ENCODE measurements around the gene KCNQ1OT1.

The KCNQ1OT1 gene

DNA sequence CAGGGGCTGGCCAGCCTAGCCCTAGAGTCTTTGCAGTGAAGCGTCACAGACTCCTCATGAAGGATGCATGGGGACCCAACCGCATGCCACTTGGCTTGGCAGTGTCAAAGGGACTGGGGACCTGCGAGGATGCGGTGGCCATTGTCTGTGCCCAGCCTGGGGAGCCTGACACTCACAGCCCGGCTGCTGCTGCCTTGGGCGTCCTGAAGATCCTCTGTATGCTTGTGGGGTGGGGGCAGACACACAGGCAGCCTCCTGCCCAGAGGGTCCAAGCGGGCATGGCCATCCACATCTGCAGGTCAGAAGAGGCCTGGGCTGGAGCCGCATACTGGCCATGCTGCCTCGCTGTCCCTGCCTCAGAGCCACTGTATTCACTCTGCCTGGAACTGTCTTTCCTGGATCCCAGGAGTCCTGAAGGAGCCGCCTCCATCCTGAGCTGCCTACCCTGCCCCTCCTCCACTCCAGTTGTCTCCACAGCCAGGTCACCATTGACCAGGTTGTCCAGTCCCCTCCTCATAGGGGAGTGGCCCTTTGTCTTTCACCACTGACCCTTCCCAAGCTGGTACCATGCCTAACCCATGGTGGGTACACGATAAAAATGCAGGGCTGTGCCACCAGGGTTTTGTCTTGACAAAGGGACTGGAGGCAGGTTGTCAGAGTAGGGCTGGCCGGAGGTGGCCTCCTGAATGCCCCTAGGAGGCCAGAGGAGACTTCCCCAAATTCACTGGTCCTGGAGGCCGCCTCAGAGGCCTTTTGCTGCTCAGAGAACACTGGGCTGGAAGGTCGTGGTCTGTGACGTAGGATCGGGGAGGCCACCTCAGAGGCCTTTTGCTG lies 107.0 kb downstream of the KCNQ1OT1 start:
- Histone ChIP-seq H3K14ac (ENCODE audit: low read length in 2 of 2) (no peak overlapping the region), H3K4me2 (ENCODE audit: low read length, poor library complexity, severe bottlenecking) (no peak overlapping the region), H2BK12ac (ENCODE audit: low read length in 2 of 2) (no peak overlapping the region), H3K23ac (ENCODE audit: low read length in 2 of 2) (no peak overlapping the region), H2AK5ac (ENCODE audit: low read length, severe bottlenecking) (no peak overlapping the region), H3K27me3 (ENCODE audit: control insufficient read depth in 1 of 2, insufficient read depth in 1 of 2, low read length in 2 of 2) (peaks cover 18 to 20% of the 10 kb centered on the region in 2 experiments), H3K9me3 (ENCODE audit: control insufficient read depth, low read length) (peaks cover 45% of the 10 kb centered on the region), H4K91ac (ENCODE audit: low read length) (no peak overlapping the region), H2BK15ac (ENCODE audit: low read depth, poor library complexity, severe bottlenecking) (no peak overlapping the region), H4K8ac (ENCODE audit: low read length) (no peak overlapping the region), H3K18ac (ENCODE audit: low read depth in 1 of 2, low read length in 2 of 2) (no peak overlapping the region), H3K4ac (ENCODE audit: low read depth in 1 of 2, low read length in 2 of 2) (no peak overlapping the region), H2BK120ac (ENCODE audit: low read depth, low read length) (no peak overlapping the region), H3K4me1 (ENCODE audit: control insufficient read depth, insufficient read depth, low read depth, low read length) (peaks cover 3% of the 10 kb centered on the region), H3K9ac (ENCODE audit: low read length) (no peak overlapping the region), H3K27ac (ENCODE audit: low read length, poor library complexity, severe bottlenecking) (no peak overlapping the region), H3K4me3 (ENCODE audit: insufficient read depth in 1 of 2, low read depth in 1 of 2, low read length in 2 of 2) (no peak overlapping the region), H3K36me3 (ENCODE audit: control insufficient read depth in 1 of 2, insufficient read depth in 2 of 2, low read depth in 1 of 2, low read length in 2 of 2) (no peaks in the 10 kb centered on the region), H2AFZ (ENCODE audit: low read depth, low read length) (no peak overlapping the region), H3K79me1 (replicated peaks; ENCODE audit: low read length, poor library complexity, severe bottlenecking) (no peaks in the 10 kb centered on the region), H2BK5ac (ENCODE audit: low read depth, low read length, poor library complexity, severe bottlenecking) (no peak overlapping the region)
- 85% methylated on average over 16 of the region's 16 CpGs for WGBS
- no peak for DNase-seq

DNA sequence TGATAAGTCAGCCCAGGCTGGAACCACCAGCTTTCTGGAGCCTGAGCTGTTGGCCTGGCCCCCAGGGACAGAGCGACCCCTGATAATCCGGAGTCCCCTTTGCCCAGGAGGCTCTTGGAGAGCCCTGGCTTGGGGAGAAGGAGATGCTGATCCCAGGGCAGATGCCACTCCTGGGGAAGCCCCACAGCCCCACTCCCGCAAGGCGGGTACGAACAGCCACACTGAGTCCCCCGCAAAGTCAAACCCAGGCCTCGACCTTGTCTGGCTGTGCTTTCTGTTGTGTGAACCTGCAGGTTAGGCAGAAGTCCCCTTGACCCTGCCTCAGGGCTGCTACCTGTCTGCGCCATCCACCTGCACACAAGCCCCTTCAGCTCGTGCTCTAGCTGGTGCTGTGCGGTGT lies 108.0 kb downstream of the KCNQ1OT1 start:
- no peak overlapping the region for H3K18ac ChIP-seq (ENCODE audit: low read depth in 1 of 2, low read length in 2 of 2)
- H2BK15ac ChIP-seq (ENCODE audit: low read depth, poor library complexity, severe bottlenecking) = no peak overlapping the region
- no peak overlapping the region for H3K14ac ChIP-seq (ENCODE audit: low read length in 2 of 2)
- H2BK120ac ChIP-seq (ENCODE audit: low read depth, low read length) = no peak overlapping the region
- DNase-seq = no peak
- 77% methylated on average over 10 of the region's 10 CpGs for WGBS
- H3K4ac ChIP-seq (ENCODE audit: low read depth in 1 of 2, low read length in 2 of 2) = no peak overlapping the region
- no peak overlapping the region for H4K91ac ChIP-seq (ENCODE audit: low read length)
- no peaks in the 10 kb centered on the region for H3K36me3 ChIP-seq (ENCODE audit: control insufficient read depth in 1 of 2, insufficient read depth in 2 of 2, low read depth in 1 of 2, low read length in 2 of 2)
- no peak overlapping the region for H2AK5ac ChIP-seq (ENCODE audit: low read length, severe bottlenecking)
- no peaks in the 10 kb centered on the region for H3K79me1 ChIP-seq (replicated peaks; ENCODE audit: low read length, poor library complexity, severe bottlenecking)
- peaks cover 39% of the 10 kb centered on the region for H3K9me3 ChIP-seq (ENCODE audit: control insufficient read depth, low read length)
- H2BK12ac ChIP-seq (ENCODE audit: low read length in 2 of 2) = no peak overlapping the region
- no peak overlapping the region for H2BK5ac ChIP-seq (ENCODE audit: low read depth, low read length, poor library complexity, severe bottlenecking)
- no peak overlapping the region for H3K9ac ChIP-seq (ENCODE audit: low read length)
- no peak overlapping the region for H3K4me2 ChIP-seq (ENCODE audit: low read length, poor library complexity, severe bottlenecking)
- H3K27me3 ChIP-seq (ENCODE audit: control insufficient read depth in 1 of 2, insufficient read depth in 1 of 2, low read length in 2 of 2) = peaks cover 22 to 26% of the 10 kb centered on the region in 2 experiments
- no peak overlapping the region for H3K4me3 ChIP-seq (ENCODE audit: insufficient read depth in 1 of 2, low read depth in 1 of 2, low read length in 2 of 2)
- no peak overlapping the region for H2AFZ ChIP-seq (ENCODE audit: low read depth, low read length)
- H3K23ac ChIP-seq (ENCODE audit: low read length in 2 of 2) = no peak overlapping the region
- H3K4me1 ChIP-seq (ENCODE audit: control insufficient read depth, insufficient read depth, low read depth, low read length) = peaks cover 5% of the 10 kb centered on the region
- H4K8ac ChIP-seq (ENCODE audit: low read length) = no peak overlapping the region
- no peak overlapping the region for H3K27ac ChIP-seq (ENCODE audit: low read length, poor library complexity, severe bottlenecking)

GRCh38 chr11:2590965-2591754 lies 108.6 kb downstream of the KCNQ1OT1 start:
- Histone ChIP-seq H2BK15ac (ENCODE audit: low read depth, poor library complexity, severe bottlenecking) (no peak overlapping the region), H2BK12ac (ENCODE audit: low read length in 2 of 2) (no peak overlapping the region), H3K9ac (ENCODE audit: low read length) (no peak overlapping the region), H4K8ac (ENCODE audit: low read length) (no peak overlapping the region), H3K27me3 (ENCODE audit: control insufficient read depth in 1 of 2, insufficient read depth in 1 of 2, low read length in 2 of 2) (peaks cover 27 to 32% of the 10 kb centered on the region in 2 experiments), H3K18ac (ENCODE audit: low read depth in 1 of 2, low read length in 2 of 2) (no peak overlapping the region), H3K79me1 (replicated peaks; ENCODE audit: low read length, poor library complexity, severe bottlenecking) (no peaks in the 10 kb centered on the region), H3K4ac (ENCODE audit: low read depth in 1 of 2, low read length in 2 of 2) (no peak overlapping the region), H3K23ac (ENCODE audit: low read length in 2 of 2) (no peak overlapping the region), H2AK5ac (ENCODE audit: low read length, severe bottlenecking) (no peak overlapping the region), H3K4me2 (ENCODE audit: low read length, poor library complexity, severe bottlenecking) (no peak overlapping the region), H2AFZ (ENCODE audit: low read depth, low read length) (no peak overlapping the region), H3K36me3 (ENCODE audit: control insufficient read depth in 1 of 2, insufficient read depth in 2 of 2, low read depth in 1 of 2, low read length in 2 of 2) (no peaks in the 10 kb centered on the region), H4K91ac (ENCODE audit: low read length) (no peak overlapping the region), H2BK5ac (ENCODE audit: low read depth, low read length, poor library complexity, severe bottlenecking) (no peak overlapping the region), H3K4me1 (ENCODE audit: control insufficient read depth, insufficient read depth, low read depth, low read length) (peaks cover 11% of the 10 kb centered on the region), H3K14ac (ENCODE audit: low read length in 2 of 2) (no peak overlapping the region), H3K4me3 (ENCODE audit: insufficient read depth in 1 of 2, low read depth in 1 of 2, low read length in 2 of 2) (no peak overlapping the region), H3K9me3 (ENCODE audit: control insufficient read depth, low read length) (peaks cover 34% of the 10 kb centered on the region), H2BK120ac (ENCODE audit: low read depth, low read length) (no peak overlapping the region), H3K27ac (ENCODE audit: low read length, poor library complexity, severe bottlenecking) (no peak overlapping the region)
- no peak for DNase-seq
- 80% methylated on average over 26 of the region's 28 CpGs for WGBS

Data from mesenchymal stem cell (in vitro differentiated cells and primary cell).